Activated CD8-positive, alpha-beta memory T cell treated with anti-CD3 and anti-CD28 coated beads, Interleukin-2, amount 10 ng/mL, durations not matched to agents 7 days and 5 days (primary cell): Measurements from ENCODE around the gene TIMM8B. TPM values are rescaled to one million over a fixed set of nuclear protein-coding genes. Genes with fewer than 3 reads are reported as not detected.

Experiments used
- ATAC-seq: fragments of 150-1000 bp; cut with Tn5 transposase; one replicate; pipeline ENCODE4 v1.10.0; 2021; ENCODE audit warnings: moderate library complexity
- CTCF ChIA-PET: fragments of 350-600 bp; sonication (Branson Sonifier 250); formaldehyde crosslinking; loops from one replicate; lab custom pipeline; 2021; ENCODE audit warnings: antibody characterized with exemption; lab: Charles Lee
- DNase-seq: peaks from one replicate; pipeline ENCODE4 v3.0.0-alpha.2; 2020
- H3K27ac Mint-ChIP-seq: one replicate; pipeline ENCODE4 v1.8.0; 2021; ENCODE audit warnings: mild to moderate bottlenecking, mixed read lengths
- H3K27me3 Mint-ChIP-seq: one replicate; pipeline ENCODE4 v1.8.0; 2021; ENCODE audit warnings: mixed read lengths
- H3K36me3 Mint-ChIP-seq: one replicate; pipeline ENCODE4 v1.8.0; 2021; ENCODE audit warnings: mild to moderate bottlenecking, mixed read lengths
- H3K4me1 Mint-ChIP-seq: one replicate; pipeline ENCODE4 v1.8.0; 2021; ENCODE audit warnings: mixed read lengths
- H3K4me3 Mint-ChIP-seq: one replicate; pipeline ENCODE4 v1.8.0; 2021; ENCODE audit warnings: mild to moderate bottlenecking, moderate library complexity, mixed read lengths
- H3K9me3 Mint-ChIP-seq: one replicate; pipeline ENCODE4 v1.8.0; 2022; ENCODE audit warnings: low read depth, mixed read lengths
- total RNA-seq, 2 experiments: library from RNA; stranded (reverse); gene quantifications; one replicate each; pipeline ENCODE4 v1.2.3, GENCODE V29; 2021

TIMM8B gene, protein sequence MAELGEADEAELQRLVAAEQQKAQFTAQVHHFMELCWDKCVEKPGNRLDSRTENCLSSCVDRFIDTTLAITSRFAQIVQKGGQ
- total RNA-seq = 10 to 100 TPM; 44.2 to 59.8 TPM

DNA sequence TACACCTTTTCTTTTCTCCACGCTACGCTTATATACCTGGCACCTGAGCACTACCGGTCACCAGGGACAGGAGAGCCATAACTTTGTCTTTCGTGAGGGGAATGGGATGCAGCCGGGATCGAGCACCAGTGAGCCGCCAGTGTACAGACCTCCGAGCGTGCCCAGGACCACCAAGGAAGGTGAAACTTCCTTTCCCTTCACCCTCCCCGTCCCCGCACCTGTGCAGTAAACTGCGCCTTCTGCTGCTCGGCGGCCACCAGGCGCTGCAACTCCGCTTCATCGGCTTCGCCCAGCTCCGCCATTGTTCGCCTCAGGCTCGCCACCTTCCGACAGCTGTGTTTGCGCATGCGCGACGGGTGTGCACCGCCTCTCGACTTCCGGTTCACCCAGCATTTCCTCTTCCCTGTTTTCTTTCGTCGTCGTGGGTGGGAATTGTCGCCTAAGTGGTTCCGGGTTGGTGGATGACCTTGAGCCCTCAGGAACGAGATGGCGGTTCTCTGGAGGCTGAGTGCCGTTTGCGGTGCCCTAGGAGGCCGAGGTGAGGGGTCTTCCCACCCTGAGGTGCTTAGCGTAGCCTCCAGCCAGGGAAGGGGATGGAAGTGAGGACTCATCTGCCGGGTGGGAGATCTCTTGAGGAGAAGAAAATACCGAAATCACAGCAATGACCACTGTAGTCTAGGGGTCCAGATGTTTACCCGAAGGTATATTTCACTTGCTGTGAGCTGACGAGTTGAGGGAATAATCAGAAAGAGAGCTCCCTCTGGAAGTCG lies at the start of gene TIMM8B, which contains the start of gene SDHD:
Gene TIMM8B, minus strand, starts transcription at position 335 of the 770 bp plus-strand sequence. Its CDS starts 33 bp downstream, at position 302.
Gene SDHD, plus strand, starts transcription at position 452 of the 770 bp plus-strand sequence. Its CDS starts 35 bp downstream, at position 487.
- DNase-seq = peak; percentile 97
- peaks cover 60% of the 10 kb centered on the region for H3K4me1 Mint-ChIP-seq
- H3K27me3 Mint-ChIP-seq = no peaks in the 10 kb centered on the region
- H3K4me3 Mint-ChIP-seq = peak within 1 kb of the TSS; percentile 94
- no peaks in the 10 kb centered on the region for H3K9me3 Mint-ChIP-seq
- ATAC-seq = peak; percentile 89
- CTCF ChIA-PET = interaction anchor here (0.7 to 2.1 kb wide), 7 partner anchors 8 to 310 kb away, joined by 3 to 12 read pairs (median 3); partner anchors contain the start of genes NKAPD1 and PIH1D2
- H3K36me3 Mint-ChIP-seq = peaks cover 65% of the 10 kb centered on the region
- H3K27ac Mint-ChIP-seq = peak within 1 kb of the TSS; percentile 92

DNA sequence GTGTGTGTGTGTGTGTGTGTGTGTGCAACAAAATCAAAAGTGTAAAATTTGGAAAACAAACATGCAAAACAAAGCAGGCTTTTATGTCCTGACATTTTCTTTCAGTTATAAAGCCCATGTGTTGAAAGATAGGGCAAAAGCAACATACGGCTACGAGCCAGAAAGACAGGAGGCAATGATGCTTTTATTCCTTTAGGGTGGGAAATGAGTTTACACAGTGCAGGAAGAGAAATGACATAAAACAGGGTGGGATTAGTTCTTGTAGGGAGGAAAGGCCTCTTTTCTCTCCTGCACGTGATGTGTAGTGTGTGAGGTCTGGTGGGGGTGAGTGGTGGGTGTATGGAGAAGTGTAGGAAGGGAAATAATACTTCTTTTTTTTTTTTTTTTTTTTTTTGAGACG lies 47.9 kb upstream of the TIMM8B start:
- H3K9me3 Mint-ChIP-seq = no peaks in the 10 kb centered on the region
- H3K27ac Mint-ChIP-seq = no peak overlapping the region
- peaks cover 11% of the 10 kb centered on the region for H3K4me1 Mint-ChIP-seq

DNA sequence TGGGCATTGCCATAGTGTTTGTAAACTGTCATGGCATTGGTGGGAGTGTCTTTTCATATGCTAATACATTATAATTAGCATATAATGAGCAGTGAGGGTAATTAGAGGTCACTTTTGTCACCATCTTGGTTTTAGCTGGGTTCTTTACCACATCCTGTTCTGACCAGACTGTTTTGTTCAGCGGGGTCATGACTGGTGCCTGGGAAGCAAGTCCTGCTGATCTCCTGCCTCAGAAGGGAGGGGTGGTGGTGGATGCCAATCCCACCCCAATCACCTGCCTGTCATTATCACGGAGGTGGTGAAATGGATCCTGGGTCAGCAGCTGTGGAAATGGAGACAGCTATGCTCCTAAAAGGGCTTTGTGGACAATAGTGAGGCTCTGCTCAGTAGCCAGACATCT lies 46.2 kb upstream of the TIMM8B start:
- H3K4me3 Mint-ChIP-seq = no peak overlapping the region
- H3K27ac Mint-ChIP-seq = no peak overlapping the region
- DNase-seq = no peak
- peaks cover 11% of the 10 kb centered on the region for H3K4me1 Mint-ChIP-seq
- no peak for ATAC-seq
- no peaks in the 10 kb centered on the region for H3K36me3 Mint-ChIP-seq
- no peaks in the 10 kb centered on the region for H3K27me3 Mint-ChIP-seq
- H3K9me3 Mint-ChIP-seq = no peaks in the 10 kb centered on the region
- CTCF ChIA-PET = no interaction called here

More for the DNA sequence above, 47.9 kb upstream of the TIMM8B start:
- CTCF ChIA-PET = no interaction called here
- no peak for ATAC-seq
- Mint-ChIP-seq H3K4me3 (no peak overlapping the region), H3K36me3 (no peaks in the 10 kb centered on the region), H3K27me3 (no peaks in the 10 kb centered on the region)
- no peak for DNase-seq

DNA sequence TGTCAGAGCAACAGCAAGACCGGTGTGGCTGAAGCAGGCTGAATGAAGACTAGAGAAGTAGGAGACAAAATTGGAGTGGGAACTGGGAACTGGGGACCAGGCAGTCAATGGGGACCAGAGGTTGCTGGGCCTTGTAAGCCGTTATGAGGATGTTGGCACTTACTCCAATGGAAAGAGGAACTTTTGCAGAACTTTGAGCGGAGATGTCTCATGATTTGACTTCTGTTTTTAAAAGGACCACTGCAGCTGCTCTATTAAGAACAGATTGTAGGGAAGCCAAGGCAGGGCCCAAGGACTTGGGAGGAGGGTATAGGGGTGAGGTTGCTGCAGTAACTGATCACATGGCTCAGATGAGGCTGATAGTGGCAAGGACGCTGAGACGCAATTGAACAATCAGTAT lies 43.1 kb upstream of the TIMM8B start:
- ATAC-seq = no peak
- Mint-ChIP-seq H3K9me3 (no peaks in the 10 kb centered on the region), H3K36me3 (no peaks in the 10 kb centered on the region), H3K4me1 (peaks cover 11% of the 10 kb centered on the region), H3K4me3 (no peak overlapping the region), H3K27ac (no peak overlapping the region), H3K27me3 (no peaks in the 10 kb centered on the region)
- no peak for DNase-seq
- CTCF ChIA-PET = interaction anchor here (0.7 to 2.6 kb wide), 3 partner anchors 13 to 18 kb away, joined by 3 to 7 read pairs (median 6); no protein-coding TSS in a partner anchor

DNA sequence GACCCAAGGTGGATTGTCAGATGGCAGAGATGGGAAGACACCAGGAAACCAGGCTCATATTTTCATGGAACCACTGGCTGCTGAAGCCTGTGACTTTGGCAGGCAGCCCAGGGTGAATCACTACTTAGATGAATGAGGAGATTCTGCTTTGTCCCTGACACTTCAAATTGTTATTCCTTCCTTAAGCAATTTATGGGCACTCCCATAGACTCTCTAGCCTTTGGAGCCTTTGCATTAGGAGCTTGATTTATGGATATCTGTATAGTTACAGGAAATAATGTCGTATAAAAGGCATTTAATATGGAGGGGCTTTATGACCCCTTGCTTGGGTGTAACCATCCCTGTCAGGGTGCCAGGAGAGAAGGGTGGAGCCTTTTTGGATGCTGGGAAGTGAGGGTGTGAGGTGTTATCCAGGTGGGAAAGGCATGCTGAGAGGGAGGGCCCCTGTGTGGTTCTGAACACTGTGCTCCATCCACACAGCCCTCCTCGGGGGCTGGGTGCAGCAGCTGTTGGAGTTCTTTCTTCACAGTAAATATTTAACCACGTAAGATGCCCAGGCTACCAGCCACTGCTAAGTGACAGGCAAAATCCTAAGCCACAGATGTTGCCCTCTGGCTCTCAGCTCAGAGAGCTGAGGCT lies 42.0 kb upstream of the TIMM8B start:
- Mint-ChIP-seq H3K27me3 (no peaks in the 10 kb centered on the region), H3K4me3 (no peak overlapping the region), H3K27ac (no peak overlapping the region), H3K4me1 (peaks cover 11% of the 10 kb centered on the region), H3K9me3 (no peaks in the 10 kb centered on the region), H3K36me3 (no peaks in the 10 kb centered on the region)
- DNase-seq = no peak
- CTCF ChIA-PET = no interaction called here
- ATAC-seq = no peak

DNA sequence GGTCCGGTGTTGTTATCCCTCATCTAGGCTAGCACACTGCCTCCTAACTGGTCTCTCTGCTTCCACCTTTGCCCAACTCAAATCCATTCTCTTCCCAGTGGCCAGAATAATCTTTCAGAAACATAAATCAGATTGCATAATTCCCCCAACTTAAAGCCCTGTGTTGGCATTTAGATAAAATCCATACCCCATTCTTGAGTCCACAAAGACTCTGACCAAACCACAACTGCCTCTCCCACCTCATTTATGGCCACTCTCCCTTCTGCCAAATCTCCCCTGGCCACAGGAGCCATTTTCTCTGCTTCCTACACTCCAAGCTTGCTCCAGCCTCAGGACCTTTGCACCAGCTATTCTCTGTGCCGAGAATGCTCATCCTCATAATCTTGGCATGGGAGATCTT lies 40.5 kb upstream of the TIMM8B start:
- no peak overlapping the region for H3K4me3 Mint-ChIP-seq
- DNase-seq (no peak), ATAC-seq (no peak)
- H3K27me3 Mint-ChIP-seq = no peaks in the 10 kb centered on the region
- CTCF ChIA-PET = no interaction called here
- peaks cover 5% of the 10 kb centered on the region for H3K4me1 Mint-ChIP-seq
- H3K27ac Mint-ChIP-seq = no peak overlapping the region
- no peaks in the 10 kb centered on the region for H3K36me3 Mint-ChIP-seq
- H3K9me3 Mint-ChIP-seq = no peaks in the 10 kb centered on the region

DNA sequence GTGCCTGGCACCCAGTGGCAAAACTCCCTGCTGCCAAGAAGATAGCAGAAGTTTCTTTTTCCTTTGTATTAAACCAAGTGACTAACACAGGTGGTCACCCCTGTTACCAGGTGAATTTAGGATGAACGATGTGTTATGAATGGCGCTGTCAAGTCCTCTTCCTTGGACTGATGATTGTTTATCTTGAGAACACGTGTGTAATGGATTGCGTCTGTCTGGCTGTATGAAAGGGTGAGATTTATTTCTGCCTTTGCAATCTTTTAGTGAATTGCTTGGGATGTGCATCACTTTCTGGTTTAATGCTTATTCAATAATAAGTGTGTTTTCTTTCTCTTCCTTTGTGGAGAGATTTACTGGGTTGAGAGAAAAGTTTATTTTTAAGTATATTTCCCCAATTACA lies 36.6 kb upstream of the TIMM8B start:
- Mint-ChIP-seq H3K9me3 (no peaks in the 10 kb centered on the region), H3K4me3 (no peak overlapping the region), H3K27ac (no peak overlapping the region), H3K4me1 (peaks cover 15% of the 10 kb centered on the region), H3K27me3 (no peaks in the 10 kb centered on the region), H3K36me3 (peaks cover 2% of the 10 kb centered on the region)
- CTCF ChIA-PET = interaction anchor here (1.1 to 1.5 kb wide), 2 partner anchors 10 to 13 kb away, joined by 4 read pairs; no protein-coding TSS in a partner anchor
- no peak for ATAC-seq
- DNase-seq = no peak

DNA sequence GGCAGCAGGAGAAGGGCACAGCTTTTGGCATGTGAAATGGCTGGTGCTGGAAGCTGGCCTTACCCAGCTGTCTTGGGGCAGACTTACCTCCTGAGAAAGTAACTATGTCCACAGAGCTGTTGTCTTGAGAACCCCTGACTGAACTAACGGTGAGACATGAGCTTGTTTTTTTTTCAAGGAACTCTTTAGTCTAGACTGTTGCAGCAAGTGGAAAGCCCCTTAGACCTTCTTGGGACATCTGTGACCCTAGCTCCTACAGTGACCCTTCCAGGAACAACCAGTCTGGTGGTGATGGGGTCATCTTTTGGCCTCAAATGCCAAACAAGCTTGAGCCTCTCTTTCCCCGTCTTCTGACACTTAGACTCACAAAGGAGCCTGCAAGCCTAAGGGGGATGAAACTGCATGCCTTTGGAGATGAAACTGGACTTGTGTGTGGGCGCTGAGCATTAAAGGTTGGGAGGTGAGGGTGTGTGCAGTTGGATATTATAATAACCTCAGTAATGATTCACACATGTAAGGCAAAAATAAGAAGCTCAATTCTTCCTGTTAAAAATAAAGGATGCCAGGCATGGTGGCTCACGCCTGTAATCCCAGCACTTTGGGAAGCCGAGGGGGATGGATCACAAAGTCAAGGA lies 35.5 kb upstream of the TIMM8B start:
- peaks cover 19% of the 10 kb centered on the region for H3K4me1 Mint-ChIP-seq
- CTCF ChIA-PET = interaction anchor here (1.1 to 1.7 kb wide), 4 partner anchors 8 to 18 kb away, joined by 3 to 4 read pairs (median 4); no protein-coding TSS in a partner anchor
- DNase-seq (no peak), ATAC-seq (no peak)
- no peak overlapping the region for H3K27ac Mint-ChIP-seq
- no peaks in the 10 kb centered on the region for H3K27me3 Mint-ChIP-seq
- no peaks in the 10 kb centered on the region for H3K9me3 Mint-ChIP-seq
- no peak overlapping the region for H3K4me3 Mint-ChIP-seq
- peaks cover 2% of the 10 kb centered on the region for H3K36me3 Mint-ChIP-seq

DNA sequence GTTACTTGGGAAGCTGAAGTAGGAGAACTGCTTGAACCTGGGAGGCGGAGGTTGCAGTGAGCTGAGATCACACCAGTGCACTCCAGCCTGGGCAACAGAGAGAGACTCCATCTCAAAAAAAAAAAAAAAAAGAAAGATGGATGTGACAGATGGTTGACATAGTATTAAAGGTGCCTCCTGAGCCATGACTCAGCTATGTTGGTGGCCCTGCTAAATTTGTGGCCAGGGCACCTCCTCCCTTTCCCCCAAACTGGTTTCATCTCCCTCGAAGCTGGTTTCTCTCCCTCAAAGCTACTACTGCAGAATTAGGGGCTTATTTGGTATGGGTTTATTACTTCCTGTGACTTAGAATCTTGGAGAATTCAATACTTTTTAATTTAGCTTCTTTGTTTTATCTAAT lies 31.6 kb upstream of the TIMM8B start:
- DNase-seq (peak; percentile 52), ATAC-seq (peak; percentile 61)
- Mint-ChIP-seq H3K4me1 (peaks cover 32% of the 10 kb centered on the region), H3K27me3 (no peaks in the 10 kb centered on the region), H3K27ac (no peak overlapping the region), H3K36me3 (peaks cover 2% of the 10 kb centered on the region), H3K4me3 (no peak overlapping the region), H3K9me3 (no peaks in the 10 kb centered on the region)
- CTCF ChIA-PET = interaction anchor here (1.4 kb wide), 1 partner anchor 162 kb away, joined by 4 read pairs; no protein-coding TSS in a partner anchor

DNA sequence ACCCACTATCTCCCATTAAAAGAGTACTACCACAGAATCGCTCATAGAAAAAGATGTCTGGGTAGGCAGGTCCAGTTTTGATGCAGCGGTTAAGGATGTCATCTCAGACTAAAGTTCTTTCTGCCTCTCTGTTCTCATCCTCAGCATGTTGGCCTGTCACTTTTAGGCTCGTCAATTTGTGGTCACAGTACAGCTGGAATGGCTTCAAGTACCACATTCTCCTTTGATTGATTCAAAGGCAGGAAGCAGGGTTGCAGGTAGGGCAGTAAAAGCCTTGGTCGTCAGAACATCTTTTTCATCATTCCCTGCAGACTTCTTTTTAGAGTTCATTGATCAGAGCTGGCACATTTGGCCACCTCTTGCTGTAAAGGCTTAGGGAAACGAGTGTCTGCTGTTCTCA lies 28.8 kb upstream of the TIMM8B start:
- ATAC-seq (no peak), DNase-seq (no peak)
- no peaks in the 10 kb centered on the region for H3K27me3 Mint-ChIP-seq
- no peaks in the 10 kb centered on the region for H3K9me3 Mint-ChIP-seq
- no peak overlapping the region for H3K4me3 Mint-ChIP-seq
- CTCF ChIA-PET = interaction anchor here (1.7 to 5.5 kb wide), 2 partner anchors 23 to 166 kb away, joined by 4 to 27 read pairs; no protein-coding TSS in a partner anchor
- H3K4me1 Mint-ChIP-seq = peaks cover 29% of the 10 kb centered on the region
- no peak overlapping the region for H3K27ac Mint-ChIP-seq
- peaks cover 2% of the 10 kb centered on the region for H3K36me3 Mint-ChIP-seq

DNA sequence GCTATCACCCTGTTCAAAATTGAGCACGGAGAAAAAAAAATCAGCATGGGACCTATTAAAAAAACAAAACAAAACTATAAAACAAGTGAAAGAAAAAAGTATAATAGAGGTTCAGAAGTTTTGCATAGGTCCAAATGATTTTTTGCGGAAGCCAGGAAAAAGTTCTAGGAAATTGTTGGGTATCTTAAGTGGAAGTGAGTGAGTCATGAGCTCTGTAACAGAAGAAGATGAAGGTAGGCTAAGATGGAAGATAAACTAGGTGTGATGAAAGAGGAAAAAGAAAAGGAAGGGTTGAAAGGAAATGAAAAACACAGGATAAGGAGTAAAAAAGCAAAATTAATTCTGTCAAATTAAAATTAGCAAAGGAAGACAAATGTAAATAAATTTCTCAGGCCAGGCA lies 27.9 kb upstream of the TIMM8B start:
- no peak overlapping the region for H3K27ac Mint-ChIP-seq
- CTCF ChIA-PET = interaction anchor here (0.9 to 5.5 kb wide), 9 partner anchors 8 to 167 kb away, joined by 3 to 27 read pairs (median 4); partner anchors contain the start of gene BCO2

DNA sequence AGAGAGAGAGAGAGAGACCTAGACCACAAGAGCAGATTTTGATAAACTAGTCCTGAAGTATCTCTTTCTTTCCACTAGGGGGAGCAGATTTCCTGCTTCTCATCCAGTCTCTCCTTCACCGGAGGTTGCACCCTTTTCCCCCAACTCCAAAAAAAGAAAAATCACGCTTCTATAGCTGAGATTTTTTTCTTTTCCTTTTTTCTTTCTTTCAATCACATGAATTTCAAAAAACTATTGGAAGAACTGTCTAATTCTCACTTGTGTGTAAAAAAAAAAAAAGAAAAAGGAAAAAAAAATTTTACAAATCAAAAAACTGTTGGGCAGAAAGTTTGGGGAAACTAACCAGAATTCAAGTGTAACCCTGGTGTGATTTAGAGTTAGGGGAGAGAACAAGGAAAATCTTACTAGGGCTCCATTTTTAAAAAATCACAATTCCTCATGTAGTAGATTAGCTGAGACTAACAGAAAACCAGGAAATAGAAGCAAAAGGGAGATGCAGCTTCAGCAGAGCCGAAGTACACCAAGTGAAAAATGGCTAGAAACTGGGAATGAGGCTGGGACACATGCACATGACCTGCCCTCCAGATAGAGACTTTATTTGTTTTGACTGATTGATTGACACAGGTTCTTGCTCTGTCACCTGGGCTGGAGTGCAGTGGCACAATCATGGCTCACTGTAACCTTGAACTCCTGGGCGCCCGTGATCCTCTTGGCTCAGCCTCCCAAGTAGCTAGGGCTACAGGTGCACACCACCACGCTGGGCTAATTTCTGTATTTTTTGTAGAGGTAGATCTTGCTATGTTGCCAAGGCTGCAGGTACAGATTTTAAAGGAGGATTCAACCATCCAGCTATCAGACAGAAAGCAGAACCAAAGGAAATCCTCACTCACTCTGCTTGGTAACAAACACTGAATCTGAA lies 27.2 kb upstream of the TIMM8B start:
- CTCF ChIA-PET = interaction anchor here (0.7 to 5.5 kb wide), 20 partner anchors 8 to 854 kb away, joined by 3 to 27 read pairs (median 4); partner anchors contain the start of gene BCO2
- no peak overlapping the region for H3K27ac Mint-ChIP-seq
- no peak for DNase-seq

More for the DNA sequence above, 27.9 kb upstream of the TIMM8B start:
- peaks cover 2% of the 10 kb centered on the region for H3K36me3 Mint-ChIP-seq
- H3K9me3 Mint-ChIP-seq = no peaks in the 10 kb centered on the region
- no peaks in the 10 kb centered on the region for H3K27me3 Mint-ChIP-seq
- H3K4me3 Mint-ChIP-seq = no peak overlapping the region
- DNase-seq (no peak), ATAC-seq (no peak)
- peaks cover 24% of the 10 kb centered on the region for H3K4me1 Mint-ChIP-seq

More for the DNA sequence above, 27.2 kb upstream of the TIMM8B start:
- Mint-ChIP-seq H3K36me3 (no peaks in the 10 kb centered on the region), H3K4me3 (no peak overlapping the region), H3K27me3 (no peaks in the 10 kb centered on the region), H3K9me3 (no peaks in the 10 kb centered on the region), H3K4me1 (peaks cover 24% of the 10 kb centered on the region)
- ATAC-seq = peak; percentile 57
